AG08395 (cell line): ENCODE results near the gene SLC4A1.

ENCODE experiments used
- DNase-seq: peaks from one replicate; pipeline ENCODE4 v3.0.0; 2012; ENCODE audit warnings: mixed read lengths, low spot score

The SLC4A1 gene

DNA sequence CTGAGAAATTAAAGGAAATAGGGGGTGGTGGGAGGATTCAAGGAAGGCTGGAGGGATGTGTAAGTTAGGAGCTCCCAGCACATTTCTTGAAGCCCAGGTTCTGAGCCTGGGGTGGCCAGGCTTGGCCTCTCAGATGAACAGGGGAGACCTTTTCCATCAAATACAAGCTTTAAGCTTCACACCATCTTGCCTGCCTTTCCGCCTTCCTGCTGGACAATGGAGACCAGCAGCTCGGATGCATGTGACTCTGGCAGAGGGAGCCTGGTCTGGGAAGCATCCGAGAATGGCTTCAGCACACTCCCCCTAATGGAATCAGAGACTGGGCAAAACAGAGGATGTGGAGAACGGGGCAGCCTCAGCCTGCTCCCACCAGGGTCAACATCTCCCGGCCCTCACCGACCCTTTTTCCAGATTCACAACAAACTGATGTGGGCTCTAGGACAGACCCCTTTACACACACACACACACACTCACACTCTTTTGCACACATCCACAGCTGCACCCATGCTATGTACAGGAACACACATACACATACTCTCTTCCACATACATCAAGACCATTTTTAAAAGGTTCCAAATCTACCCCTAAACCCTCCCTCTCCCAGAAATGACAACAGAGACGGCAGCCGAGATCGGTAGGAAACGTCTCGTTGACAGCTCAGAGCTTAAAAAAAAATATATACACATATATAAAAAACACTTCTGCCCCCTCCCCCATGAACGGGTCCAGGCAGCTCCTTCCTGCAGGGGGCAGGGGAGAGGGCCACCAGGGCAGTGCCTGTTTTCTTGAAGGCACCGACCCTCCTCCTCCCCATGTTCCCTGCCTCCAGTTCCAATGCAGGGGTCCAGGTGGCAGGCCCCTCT lies 61.7 kb downstream of the SLC4A1 start:
- no peak for DNase-seq

DNA sequence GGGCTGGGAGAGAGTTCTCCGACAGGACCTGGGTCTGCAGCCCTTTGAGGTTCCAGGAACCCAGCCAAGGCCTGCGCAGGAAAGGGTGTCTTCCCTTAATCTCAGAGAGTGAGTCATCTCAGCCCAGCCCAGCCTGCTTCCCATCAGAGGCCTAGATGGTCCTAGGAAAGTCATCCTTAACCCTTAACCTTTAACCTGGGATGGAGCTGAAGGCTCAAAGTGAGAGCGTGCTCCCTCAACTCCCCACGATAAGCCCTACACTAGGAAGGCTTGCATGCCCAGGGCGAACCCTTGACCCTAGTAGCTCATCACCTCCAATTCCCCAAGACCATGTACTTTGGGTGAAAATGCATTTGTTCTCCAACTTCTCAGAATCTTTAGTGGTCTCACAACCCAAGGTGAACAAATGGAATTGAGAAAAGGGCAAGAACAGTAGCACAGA lies 63.5 kb downstream of the SLC4A1 start:
- DNase-seq = peak; percentile 46

DNA sequence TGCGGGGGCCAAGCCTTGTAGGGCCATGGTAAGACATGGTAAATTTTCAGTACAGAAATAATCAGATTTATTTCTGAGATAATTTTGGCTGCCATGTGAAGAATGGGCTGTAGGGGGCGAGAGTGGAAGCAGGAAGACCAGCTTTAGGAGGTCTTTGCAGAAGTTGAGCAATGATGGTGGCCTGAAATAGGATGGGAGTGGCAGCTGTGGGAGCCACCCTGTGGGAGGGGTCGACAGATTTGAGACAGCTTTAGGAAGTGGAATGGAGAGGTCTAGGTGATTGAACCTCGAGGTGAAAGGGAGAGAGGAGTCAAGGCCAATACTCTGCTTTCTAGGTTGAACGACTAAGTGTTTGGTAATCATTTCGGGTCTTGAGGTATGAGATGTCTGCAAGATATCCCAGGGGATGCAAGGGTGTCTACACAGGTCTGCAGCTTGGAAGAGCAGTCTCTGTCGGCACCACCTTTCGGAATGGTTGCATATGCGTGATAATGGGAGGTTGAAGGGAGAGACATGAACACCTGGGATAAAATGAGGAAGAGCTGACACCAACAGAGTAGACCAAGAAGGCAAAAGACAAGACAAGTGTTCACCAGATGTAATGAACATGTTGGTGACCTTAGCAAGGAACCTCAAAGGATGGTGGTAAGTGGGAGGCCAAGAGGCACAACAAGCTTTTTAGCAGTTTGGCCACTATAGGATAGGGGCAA lies 64.0 kb downstream of the SLC4A1 start:
- peak; percentile 35 for DNase-seq

DNA sequence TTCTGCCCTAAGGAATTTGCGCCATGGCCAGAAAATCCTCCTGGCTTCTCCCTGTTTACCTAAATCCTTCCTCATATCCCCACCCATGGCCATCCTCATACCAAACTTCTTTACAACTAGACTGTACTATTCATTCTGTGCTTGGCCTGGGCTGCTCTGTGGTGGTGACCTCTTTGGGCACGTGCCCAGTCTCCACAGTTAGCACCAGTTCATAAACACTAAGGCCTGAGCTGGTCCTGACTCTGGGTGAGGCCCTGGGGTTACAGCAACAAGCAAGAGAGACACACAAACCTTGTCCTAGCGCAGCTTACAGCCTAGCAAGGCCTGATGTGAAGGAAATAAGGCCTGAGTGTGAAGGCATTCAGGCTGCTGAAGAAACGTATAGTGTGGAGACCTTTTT lies 65.2 kb downstream of the SLC4A1 start:
- no peak for DNase-seq

DNA sequence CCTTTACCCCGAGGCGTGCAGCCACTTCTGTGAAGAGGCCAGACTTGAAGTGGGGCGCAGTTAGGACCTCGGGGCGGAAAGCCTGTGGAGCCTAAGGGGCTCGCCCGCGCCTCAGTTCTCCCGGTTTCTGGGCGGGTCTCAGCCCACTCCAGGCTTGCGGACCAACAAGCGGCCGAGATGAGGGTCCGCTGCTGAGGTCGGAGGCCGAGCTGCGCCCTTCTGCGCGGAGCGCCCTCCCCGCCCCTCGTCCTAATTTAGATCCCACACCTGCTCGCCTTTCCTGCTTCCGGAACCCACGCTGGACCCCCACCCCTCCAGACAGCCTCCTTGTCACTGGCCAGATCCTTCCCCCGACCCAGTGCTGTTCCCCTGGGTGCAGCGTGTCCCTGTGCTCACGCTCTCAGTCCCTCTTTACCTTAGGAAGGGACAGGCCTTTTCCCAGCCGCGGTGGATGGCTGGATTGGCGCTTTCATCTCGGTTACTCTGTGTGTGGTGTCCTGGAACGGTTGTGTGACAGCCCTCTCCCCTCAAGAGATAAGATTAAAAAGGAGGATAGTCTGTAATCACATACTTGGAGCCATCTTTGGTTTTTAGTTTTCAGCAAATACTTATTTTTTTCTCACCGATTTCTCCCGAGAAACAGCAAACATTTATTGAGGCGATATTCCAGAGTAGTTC lies 67.3 kb downstream of the SLC4A1 start:
- no peak for DNase-seq

DNA sequence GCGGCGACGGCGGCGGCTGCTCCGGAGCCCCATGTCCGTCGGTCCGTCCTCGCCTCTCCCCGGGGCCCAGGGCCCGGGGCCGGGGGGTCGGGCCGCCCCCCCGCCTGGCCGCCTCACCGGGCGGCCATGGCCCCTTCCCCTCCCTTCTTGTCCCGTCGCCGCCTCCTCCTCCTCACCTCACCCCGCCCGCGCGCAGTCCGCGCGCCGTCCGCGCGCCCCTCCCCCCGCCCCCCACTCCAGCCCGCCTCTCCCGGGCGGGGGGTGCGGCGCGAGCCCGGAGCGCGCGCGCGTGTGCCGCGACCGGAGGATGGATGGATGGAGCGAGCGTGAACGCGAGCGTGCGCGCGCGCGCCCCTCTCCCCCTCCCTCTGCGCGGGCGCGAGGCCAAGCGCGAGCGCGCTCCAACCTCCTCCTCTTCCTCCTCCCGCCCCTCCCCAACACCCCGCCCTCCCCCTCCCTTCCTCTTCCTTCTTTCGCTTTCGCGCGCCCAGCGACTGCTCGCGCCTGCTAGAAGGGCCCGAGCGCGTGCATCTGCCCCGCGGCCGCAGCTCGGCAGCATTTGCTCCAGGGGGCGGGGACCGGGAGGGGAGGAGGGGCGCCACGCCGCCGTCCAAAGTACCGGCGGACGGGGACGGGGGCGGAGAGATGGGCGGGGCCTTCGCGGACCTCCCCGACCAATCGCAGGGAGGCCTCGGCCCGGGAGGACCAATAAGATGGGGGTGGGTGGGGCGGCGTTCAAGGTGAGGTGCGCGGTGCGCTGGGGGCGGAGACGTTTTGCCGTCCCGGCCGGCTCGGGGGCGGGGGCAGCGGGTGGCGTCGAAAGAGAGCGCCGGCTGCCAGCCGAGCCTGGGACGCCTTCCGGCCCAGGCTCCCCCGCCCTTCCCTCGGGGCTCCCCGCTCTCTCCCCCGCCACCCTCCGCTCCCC lies 68.1 kb downstream of the SLC4A1 start, which contains the start of gene ATXN7L3:
Gene ATXN7L3 (minus strand): TSS at position 332 of the 925 bp plus-strand sequence. CDS start 1,814 bp downstream, outside the sequence.
- DNase-seq = peak; percentile 99

DNA sequence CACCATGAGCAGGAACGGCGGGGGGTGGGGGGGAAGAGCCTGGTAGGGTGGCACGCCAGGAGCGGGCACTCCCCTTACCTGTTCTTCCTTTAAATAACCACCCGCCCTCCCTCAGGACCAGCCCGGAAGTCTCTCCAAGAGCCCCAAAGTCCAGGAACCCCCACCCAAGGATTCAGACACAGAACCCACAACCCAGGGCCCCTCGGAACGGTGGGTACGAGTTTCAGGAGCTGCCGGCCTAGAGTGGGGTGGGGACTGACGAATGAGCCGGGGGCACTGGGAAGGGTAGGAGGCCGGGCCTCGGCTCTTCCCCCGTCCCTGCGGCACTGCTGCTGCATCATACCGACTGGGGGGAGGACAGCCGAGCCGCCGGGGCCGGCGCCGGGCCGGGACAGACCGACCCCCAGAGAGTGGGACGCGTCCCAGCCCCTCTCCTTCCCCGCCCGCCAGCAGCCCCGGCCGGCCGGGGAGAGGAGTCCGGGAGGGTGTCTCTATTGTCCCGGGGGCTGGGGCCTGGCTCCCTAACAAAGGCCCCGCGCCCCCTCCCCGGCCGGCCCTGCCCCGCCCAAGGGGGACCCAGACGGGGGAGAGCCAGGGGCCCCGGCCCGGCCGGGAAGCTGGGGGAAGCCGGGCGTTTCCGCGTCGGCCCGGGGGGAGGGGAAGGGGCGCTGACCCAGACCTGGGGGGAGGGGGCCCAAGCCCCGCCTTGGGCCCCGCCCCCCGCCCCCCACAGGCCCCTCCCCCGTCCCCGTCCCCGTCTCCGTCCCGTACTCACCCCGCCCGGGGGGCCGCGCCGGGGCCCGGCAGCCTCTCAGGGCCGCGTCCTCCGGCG lies 69.0 kb downstream of the SLC4A1 start:
- peak; percentile 87 for DNase-seq
